NT2/D1 (cell line): ENCODE data around the gene OR10G7.

Experiments used
- SUZ12 ChIP-seq: IDR thresholded peaks from 2 replicates; pipeline ENCODE4 v1.6.1; 2011; ENCODE audit not compliant: insufficient read length, insufficient read depth; ENCODE audit errors: extremely low read depth
- YY1 ChIP-seq: IDR thresholded peaks from 2 replicates; pipeline ENCODE4 v1.6.1; 2011; ENCODE audit not compliant: insufficient read length, insufficient read depth
- ZNF274 ChIP-seq: IDR thresholded peaks from 2 replicates; pipeline ENCODE4 v1.6.1; 2011; ENCODE audit warnings: mild to moderate bottlenecking, low read depth, low read length

DNA sequence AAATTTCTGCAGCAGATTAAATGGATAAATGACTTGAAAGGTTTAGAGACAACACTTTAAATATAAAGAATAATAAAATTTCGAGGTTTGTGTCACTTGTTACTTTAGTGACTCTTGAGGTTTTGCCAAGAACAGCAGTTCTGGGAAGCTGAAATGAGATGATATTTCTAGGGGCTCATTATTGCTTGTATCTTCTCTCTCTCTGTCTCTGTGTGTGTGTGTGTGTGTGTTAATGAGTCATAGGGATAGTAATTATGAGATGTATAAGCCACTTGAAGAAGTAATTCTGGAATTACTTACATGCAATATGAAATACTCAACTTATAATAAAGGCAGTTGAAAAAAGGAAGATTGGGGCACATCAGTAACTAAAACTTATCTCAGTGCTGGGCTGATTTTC, 9.6 kb upstream of the OR10G7 start:
- TF ChIP-seq YY1 (no peak), ZNF274 (no peak), SUZ12 (no peak)
